Gastroesophageal sphincter (tissue), 3 donors: ENCODE data around the gene LRRC36.

Source experiments
- POLR2A ChIP-seq, 2 donors: fragments of 450-650 bp; IDR thresholded peaks; one replicate each; pipeline ENCODE4 v1.6.1; 2017; ENCODE audit warnings: antibody characterized with exemption in 2 of 2, mild to moderate bottlenecking in 2 of 2, moderate library complexity in 1 of 2
- POLR2AphosphoS5 ChIP-seq: sonication (generic); formaldehyde crosslinking; IDR thresholded peaks from one replicate; pipeline ENCODE4 v1.6.1; 2017; ENCODE audit warnings: antibody characterized with exemption
- TF ChIP-seq, protein P1 (sequence below), 4 experiments: fragments of 200-600 bp in 2 of 4; fragments of 450-650 bp in 2 of 4; sonication (generic) in 1 of 4; IDR thresholded peaks; one replicate each; pipeline ENCODE4 v1.5.1; 2017 to 2019; ENCODE audit warnings: antibody characterized with exemption in 4 of 4, mild to moderate bottlenecking in 2 of 4, moderate library complexity in 2 of 4

GRCh38 chr16:67302970-67303369, 23.6 kb upstream of the LRRC36 start:
- TF ChIP-seq POLR2AphosphoS5 (no peak), POLR2A (IDR thresholded peaks at IDR 0.05) (no peak)
- TF ChIP-seq, protein P1, sequence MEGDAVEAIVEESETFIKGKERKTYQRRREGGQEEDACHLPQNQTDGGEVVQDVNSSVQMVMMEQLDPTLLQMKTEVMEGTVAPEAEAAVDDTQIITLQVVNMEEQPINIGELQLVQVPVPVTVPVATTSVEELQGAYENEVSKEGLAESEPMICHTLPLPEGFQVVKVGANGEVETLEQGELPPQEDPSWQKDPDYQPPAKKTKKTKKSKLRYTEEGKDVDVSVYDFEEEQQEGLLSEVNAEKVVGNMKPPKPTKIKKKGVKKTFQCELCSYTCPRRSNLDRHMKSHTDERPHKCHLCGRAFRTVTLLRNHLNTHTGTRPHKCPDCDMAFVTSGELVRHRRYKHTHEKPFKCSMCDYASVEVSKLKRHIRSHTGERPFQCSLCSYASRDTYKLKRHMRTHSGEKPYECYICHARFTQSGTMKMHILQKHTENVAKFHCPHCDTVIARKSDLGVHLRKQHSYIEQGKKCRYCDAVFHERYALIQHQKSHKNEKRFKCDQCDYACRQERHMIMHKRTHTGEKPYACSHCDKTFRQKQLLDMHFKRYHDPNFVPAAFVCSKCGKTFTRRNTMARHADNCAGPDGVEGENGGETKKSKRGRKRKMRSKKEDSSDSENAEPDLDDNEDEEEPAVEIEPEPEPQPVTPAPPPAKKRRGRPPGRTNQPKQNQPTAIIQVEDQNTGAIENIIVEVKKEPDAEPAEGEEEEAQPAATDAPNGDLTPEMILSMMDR (IDR thresholded peaks at IDR 0.05): no peak
